Thyroid gland (tissue), 4 donors: ENCODE data around the gene SDHAF1.

Experiments
- POLR2A ChIP-seq, 2 donors: fragments of 450-650 bp; IDR thresholded peaks; one replicate each; pipeline ENCODE4 v1.6.1; 2017; ENCODE audit warnings: antibody characterized with exemption in 2 of 2, mild to moderate bottlenecking in 2 of 2, moderate library complexity in 1 of 2
- TF ChIP-seq, protein P1 (sequence below), 6 experiments: fragments of 200-600 bp in 3 of 6; fragments of 450-650 bp in 3 of 6; sonication (generic) in 3 of 6; IDR thresholded peaks; one replicate each; pipeline ENCODE4 v1.5.1; 2016 to 2019; ENCODE audit warnings: antibody characterized with exemption in 6 of 6, mild to moderate bottlenecking in 2 of 6, inconsistent platforms in 1 of 6, moderate library complexity in 1 of 6

GRCh38 chr19:35978832-35979365, 16.1 kb upstream of the SDHAF1 start:
- TF ChIP-seq, protein P1, sequence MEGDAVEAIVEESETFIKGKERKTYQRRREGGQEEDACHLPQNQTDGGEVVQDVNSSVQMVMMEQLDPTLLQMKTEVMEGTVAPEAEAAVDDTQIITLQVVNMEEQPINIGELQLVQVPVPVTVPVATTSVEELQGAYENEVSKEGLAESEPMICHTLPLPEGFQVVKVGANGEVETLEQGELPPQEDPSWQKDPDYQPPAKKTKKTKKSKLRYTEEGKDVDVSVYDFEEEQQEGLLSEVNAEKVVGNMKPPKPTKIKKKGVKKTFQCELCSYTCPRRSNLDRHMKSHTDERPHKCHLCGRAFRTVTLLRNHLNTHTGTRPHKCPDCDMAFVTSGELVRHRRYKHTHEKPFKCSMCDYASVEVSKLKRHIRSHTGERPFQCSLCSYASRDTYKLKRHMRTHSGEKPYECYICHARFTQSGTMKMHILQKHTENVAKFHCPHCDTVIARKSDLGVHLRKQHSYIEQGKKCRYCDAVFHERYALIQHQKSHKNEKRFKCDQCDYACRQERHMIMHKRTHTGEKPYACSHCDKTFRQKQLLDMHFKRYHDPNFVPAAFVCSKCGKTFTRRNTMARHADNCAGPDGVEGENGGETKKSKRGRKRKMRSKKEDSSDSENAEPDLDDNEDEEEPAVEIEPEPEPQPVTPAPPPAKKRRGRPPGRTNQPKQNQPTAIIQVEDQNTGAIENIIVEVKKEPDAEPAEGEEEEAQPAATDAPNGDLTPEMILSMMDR (IDR thresholded peaks at IDR 0.05): no peak
- TF ChIP-seq POLR2A (IDR thresholded peaks at IDR 0.05): no peak
